Measurements from ENCODE around the gene MAPKBP1. TPM values are rescaled to one million over a fixed set of nuclear protein-coding genes. Genes with fewer than 3 reads are reported as not detected.

MAPKBP1 gene
- total RNA-seq, 2 donors from 2014 or later = 30.2 to 34.6 TPM

DNA sequence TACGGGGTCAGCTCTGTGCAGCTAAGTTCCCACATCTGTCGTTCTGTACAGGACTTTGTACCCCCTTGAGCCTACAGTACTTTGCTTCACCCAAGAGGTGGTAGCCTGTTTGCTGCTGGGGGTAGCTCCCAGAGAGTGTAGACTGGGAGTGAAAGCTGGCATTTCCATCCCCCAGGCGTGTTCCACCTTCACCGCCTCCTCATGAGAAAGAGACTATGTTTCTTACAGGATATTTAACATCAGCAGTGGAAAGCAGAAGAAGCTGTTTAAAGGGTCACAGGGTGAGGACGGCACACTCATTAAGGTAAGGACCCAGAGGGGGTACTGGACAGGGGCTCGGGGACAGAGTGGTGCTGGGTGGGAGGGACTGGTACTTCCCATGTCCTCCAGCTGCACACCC lies 43.5 kb downstream of the MAPKBP1 start:
- ATAC-seq (no peak), DNase-seq (no peak)
- Mint-ChIP-seq H3K36me3 (ENCODE audit: low read depth) (peaks cover 4% of the 10 kb centered on the region), H3K4me1 (peaks cover 5% of the 10 kb centered on the region), H3K27ac (no peak overlapping the region), H3K27me3 (no peaks in the 10 kb centered on the region), H3K4me3 (no peak overlapping the region)
- H3K9me3 ChIP-seq (ENCODE audit: control insufficient read depth, low read length, poor library complexity, severe bottlenecking) = no peaks in the 10 kb centered on the region

DNA sequence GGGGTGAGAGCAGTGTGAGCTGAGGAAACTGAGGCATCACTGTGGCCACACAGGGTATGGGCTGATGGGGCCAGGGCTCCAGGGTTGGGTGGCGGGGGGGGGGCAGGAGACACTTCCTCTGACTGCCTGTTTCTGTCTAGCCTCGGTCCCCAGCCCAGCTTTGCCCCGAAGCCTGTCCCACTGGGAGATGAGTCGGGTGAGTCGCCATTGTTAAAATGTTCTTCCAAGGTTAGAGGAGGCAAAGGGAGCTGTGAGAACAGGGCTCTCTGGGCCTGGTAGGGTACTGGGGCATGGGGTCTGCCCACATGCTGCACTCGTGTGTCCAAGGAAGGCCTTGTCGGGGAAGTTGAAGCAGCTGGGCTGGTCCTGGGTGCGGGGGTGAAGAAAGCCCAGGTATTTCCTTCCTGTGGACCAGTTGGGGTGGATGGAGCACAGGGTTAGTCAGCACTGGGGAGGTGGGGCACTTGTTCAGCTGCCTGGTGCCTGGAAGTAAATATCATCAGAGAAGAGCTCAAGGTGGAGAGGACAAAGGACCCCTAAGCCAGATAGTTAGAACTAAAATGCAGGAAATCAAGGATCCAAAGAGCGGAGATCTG lies 45.3 kb downstream of the MAPKBP1 start:
- no peak overlapping the region for H3K4me3 Mint-ChIP-seq
- DNase-seq (no peak), ATAC-seq (no peak)
- peak overlapping the region; percentile 29 for H3K27ac Mint-ChIP-seq
- peaks cover 3% of the 10 kb centered on the region for H3K4me1 Mint-ChIP-seq
- peaks cover 4% of the 10 kb centered on the region for H3K36me3 Mint-ChIP-seq (ENCODE audit: low read depth)
- H3K27me3 Mint-ChIP-seq = no peaks in the 10 kb centered on the region
- no peaks in the 10 kb centered on the region for H3K9me3 ChIP-seq (ENCODE audit: control insufficient read depth, low read length, poor library complexity, severe bottlenecking)

DNA sequence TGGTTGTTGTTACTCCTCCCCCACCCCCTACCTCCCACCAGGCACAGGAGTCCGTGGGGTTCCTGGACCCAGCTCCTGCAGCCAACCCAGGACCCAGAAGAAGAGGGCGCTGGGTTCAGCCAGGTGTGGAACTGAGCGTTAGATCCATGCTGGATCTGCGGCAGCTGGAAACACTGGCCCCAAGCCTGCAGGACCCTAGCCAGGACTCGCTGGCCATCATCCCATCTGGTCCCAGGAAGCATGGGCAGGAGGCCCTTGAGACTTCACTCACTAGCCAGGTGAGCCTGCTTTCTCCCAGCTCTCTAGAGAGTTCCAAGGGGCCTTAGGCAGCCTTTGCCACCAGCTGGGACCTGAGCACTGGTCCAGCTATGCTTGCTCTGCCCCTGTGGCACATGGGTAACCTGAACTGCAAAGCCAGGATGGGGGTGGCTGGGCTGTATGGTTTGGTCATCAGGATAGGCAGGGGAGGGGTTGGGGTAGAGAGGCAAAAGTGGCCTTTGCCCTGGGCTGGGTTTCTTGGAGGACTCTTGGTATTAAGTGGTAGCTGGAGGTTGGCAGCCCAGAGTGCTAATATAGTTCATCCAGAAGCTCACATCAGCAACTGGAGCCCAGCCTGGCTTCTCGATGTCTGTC lies 46.6 kb downstream of the MAPKBP1 start:
- DNase-seq (no peak), ATAC-seq (no peak)
- Mint-ChIP-seq H3K4me3 (no peak overlapping the region), H3K36me3 (ENCODE audit: low read depth) (peaks cover 4% of the 10 kb centered on the region), H3K27ac (no peak overlapping the region), H3K27me3 (no peaks in the 10 kb centered on the region), H3K4me1 (peaks cover 3% of the 10 kb centered on the region)
- no peaks in the 10 kb centered on the region for H3K9me3 ChIP-seq (ENCODE audit: control insufficient read depth, low read length, poor library complexity, severe bottlenecking)

DNA sequence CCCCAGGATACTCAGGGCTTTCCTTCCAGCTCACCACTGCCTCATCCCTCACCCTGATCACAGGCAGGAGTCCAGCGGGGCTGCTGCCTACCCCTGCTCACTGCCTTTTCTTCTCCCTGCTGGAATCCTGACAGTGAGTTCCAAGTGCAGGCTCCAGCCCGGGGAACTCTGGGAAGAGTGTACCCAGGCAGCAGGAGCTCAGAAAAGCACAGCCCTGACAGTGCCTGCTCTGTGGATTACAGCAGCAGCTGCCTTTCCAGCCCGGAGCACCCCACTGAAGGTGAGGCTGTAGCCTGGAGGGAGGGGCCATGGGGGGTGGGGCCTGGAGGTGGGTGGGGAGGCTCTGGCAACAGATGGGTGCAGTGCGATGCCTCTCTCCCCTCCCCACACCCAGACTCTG lies 47.5 kb downstream of the MAPKBP1 start:
- Mint-ChIP-seq H3K27me3 (no peaks in the 10 kb centered on the region), H3K36me3 (ENCODE audit: low read depth) (peaks cover 4% of the 10 kb centered on the region), H3K4me1 (peaks cover 6% of the 10 kb centered on the region), H3K4me3 (no peak overlapping the region), H3K27ac (no peak overlapping the region)
- H3K9me3 ChIP-seq (ENCODE audit: control insufficient read depth, low read length, poor library complexity, severe bottlenecking) = no peaks in the 10 kb centered on the region
- DNase-seq = no peak
- ATAC-seq = no peak

DNA sequence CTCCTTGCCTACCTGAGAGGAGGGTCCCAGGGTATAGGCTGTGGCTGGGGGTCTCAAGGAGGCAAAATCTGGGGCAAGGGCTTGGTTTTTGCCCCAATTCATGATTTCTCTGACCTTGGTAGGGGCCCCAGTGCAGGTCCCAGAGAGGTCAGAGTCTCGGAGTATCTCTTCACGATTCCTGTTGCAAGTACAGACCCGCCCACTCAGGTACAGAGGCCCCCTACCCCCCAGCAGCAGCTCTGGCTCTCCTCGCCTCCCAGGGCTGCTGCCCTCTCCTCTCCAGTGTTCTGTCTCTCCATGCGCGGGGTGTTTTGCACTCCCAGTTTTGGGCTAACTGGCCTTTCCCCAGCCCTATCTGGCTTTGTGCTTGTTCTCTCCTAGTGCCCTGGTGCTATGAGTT lies 48.2 kb downstream of the MAPKBP1 start:
- H3K4me3 Mint-ChIP-seq = no peak overlapping the region
- H3K4me1 Mint-ChIP-seq = peaks cover 6% of the 10 kb centered on the region
- DNase-seq (no peak), ATAC-seq (no peak)
- peaks cover 4% of the 10 kb centered on the region for H3K36me3 Mint-ChIP-seq (ENCODE audit: low read depth)
- H3K9me3 ChIP-seq (ENCODE audit: control insufficient read depth, low read length, poor library complexity, severe bottlenecking) = no peaks in the 10 kb centered on the region
- H3K27ac Mint-ChIP-seq = peak overlapping the region; percentile 53
- H3K27me3 Mint-ChIP-seq = no peaks in the 10 kb centered on the region

DNA sequence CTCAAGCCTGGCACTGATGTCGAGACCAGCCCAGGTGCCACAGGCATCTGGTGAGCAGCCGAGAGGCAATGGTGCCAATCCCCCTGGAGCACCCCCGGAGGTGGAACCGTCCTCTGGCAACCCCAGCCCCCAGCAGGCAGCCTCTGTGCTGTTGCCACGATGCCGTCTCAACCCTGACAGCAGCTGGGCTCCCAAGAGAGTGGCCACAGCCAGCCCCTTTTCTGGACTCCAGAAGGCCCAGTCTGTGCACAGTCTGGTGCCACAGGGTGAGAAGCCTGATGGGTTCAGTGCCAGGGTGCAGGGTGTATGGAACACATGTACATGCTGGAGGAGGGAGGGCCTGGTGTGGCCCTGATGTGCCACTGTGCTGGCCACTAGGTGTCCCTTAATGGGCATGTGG lies 48.7 kb downstream of the MAPKBP1 start:
- H3K4me1 Mint-ChIP-seq = peaks cover 10% of the 10 kb centered on the region
- H3K36me3 Mint-ChIP-seq (ENCODE audit: low read depth) = peaks cover 4% of the 10 kb centered on the region
- H3K27ac Mint-ChIP-seq = peak overlapping the region; percentile 53
- no peak for ATAC-seq
- no peak for DNase-seq
- H3K4me3 Mint-ChIP-seq = no peak overlapping the region
- no peaks in the 10 kb centered on the region for H3K9me3 ChIP-seq (ENCODE audit: control insufficient read depth, low read length, poor library complexity, severe bottlenecking)
- H3K27me3 Mint-ChIP-seq = no peaks in the 10 kb centered on the region

DNA sequence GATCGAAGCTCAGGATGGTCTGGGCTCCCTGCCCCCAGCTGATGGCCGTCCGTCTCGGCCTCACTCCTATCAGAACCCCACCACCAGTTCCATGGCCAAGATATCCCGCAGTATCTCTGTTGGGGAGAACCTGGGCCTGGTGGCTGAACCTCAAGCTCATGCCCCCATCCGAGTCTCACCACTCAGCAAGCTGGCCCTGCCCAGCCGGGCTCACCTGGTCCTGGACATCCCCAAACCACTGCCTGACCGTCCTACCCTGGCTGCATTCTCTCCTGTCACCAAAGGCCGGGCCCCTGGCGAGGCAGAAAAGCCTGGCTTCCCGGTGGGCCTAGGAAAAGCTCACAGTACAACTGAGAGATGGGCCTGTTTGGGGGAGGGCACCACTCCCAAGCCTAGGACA lies 49.2 kb downstream of the MAPKBP1 start:
- no peak for ATAC-seq
- no peak overlapping the region for H3K4me3 Mint-ChIP-seq
- H3K36me3 Mint-ChIP-seq (ENCODE audit: low read depth) = peaks cover 4% of the 10 kb centered on the region

DNA sequence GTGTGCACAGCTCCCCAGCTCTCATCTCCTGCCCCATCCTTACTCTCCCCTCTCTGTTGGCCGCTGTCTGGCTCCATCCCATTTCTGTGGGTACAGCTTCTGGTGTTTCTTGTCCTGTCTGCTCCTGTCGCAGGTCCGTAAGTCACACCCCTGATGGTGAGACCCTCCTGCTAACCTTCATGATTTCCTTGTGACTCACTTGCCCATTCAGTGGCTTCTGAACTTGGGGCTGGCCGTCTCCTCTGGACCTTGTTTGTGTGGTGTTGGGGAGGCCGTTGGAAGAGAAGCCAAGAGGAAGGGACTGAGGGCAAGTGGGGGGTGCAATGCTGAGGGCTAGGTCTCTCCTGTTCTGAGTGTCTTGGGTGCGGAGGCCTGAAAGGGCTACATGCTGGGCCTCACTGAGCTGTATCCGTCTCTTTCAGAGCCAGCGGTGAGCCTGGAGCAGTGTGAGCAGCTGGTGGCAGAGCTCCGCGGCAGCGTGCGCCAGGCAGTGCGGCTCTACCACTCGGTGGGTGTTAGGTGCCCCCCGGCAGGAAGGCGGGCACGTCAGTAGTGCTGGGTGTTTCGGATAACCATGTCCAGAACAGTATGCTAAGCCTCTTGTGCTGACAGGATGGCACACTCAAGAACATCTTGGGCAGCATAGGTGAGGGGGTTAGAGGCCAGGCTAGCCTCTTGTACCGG lies 49.9 kb downstream of the MAPKBP1 start:
- H3K9me3 ChIP-seq (ENCODE audit: control insufficient read depth, low read length, poor library complexity, severe bottlenecking) = no peaks in the 10 kb centered on the region
- ATAC-seq = no peak
- no peak for DNase-seq
- peaks cover 4% of the 10 kb centered on the region for H3K36me3 Mint-ChIP-seq (ENCODE audit: low read depth)
- no peak overlapping the region for H3K4me3 Mint-ChIP-seq
- H3K4me1 Mint-ChIP-seq = peaks cover 18% of the 10 kb centered on the region
- H3K27ac Mint-ChIP-seq = peak overlapping the region; percentile 14
- no peaks in the 10 kb centered on the region for H3K27me3 Mint-ChIP-seq

More for the DNA sequence above, 49.2 kb downstream of the MAPKBP1 start:
- H3K27ac Mint-ChIP-seq = peak overlapping the region; percentile 14
- no peak for DNase-seq
- H3K4me1 Mint-ChIP-seq = peaks cover 12% of the 10 kb centered on the region
- H3K27me3 Mint-ChIP-seq = no peaks in the 10 kb centered on the region
- H3K9me3 ChIP-seq (ENCODE audit: control insufficient read depth, low read length, poor library complexity, severe bottlenecking) = no peaks in the 10 kb centered on the region

DNA sequence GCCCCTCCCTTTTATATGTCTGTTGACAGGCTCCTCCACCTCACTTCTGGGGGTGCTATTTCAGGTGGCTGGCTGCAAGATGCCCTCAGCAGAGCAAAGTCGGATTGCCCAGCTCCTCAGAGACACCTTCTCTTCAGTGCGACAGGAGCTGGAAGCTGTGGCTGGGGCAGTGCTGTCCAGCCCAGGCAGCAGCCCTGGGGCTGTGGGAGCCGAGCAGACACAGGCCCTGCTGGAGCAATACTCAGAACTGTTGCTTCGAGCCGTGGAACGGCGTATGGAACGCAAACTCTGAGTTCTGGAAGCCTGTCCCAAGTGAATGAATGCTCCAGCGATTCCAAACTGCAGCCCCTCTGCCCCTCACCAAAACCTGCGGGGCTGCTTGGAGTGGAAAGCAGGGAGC lies 50.9 kb downstream of the MAPKBP1 start:
- H3K4me3 Mint-ChIP-seq = no peak overlapping the region
- no peak for ATAC-seq

DNA sequence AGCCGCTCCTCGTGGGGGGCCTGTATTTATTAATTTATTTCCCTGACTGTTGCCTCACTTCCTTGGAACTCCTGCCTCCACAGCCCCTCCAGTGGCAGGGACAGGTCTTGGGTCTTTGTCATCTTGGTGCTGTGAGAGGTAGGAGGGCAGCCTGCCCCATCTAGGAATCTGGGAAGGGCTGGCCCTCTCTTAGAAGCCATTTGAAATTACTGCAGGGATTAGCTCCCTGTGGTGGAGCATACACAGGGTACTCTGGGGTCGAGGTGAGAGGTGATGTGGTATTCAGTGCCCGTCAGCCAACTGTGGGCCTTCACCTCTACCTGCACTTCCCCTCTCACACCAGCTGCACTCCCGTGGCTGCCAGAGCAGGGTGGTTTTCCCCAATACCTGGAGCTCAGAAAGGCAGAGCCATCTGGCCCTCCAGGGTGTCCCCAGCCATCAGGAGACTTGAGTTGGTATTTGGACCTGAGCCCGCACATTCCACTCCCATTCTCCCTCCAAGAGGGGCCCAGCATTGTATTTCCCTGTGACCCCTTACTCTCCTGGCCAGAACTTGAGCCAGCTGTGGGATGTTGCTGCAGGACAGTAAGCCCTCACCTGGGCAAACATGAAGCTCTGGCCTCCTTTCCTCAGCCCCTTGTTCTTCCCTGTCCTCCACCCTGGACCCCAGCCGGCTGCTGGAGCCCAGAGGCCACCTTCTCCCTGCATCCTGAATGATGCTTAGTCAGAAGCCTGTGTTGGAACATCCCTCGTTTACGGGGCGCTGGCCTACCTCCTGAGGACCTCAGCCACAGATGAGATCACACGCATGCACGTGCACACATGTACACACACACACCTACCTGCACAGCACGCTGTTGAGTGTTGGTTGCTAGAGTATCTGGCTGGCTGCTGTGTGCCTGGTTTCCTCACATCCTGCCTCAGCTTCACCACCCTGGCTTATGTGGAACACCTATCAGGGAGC lies 51.6 kb downstream of the MAPKBP1 start:
- Mint-ChIP-seq H3K4me3 (peak overlapping the region; percentile 86), H3K27ac (peak overlapping the region; percentile 89), H3K4me1 (peaks cover 22% of the 10 kb centered on the region), H3K36me3 (ENCODE audit: low read depth) (no peaks in the 10 kb centered on the region), H3K27me3 (no peaks in the 10 kb centered on the region)
- DNase-seq (no peak), ATAC-seq (no peak)
- H3K9me3 ChIP-seq (ENCODE audit: control insufficient read depth, low read length, poor library complexity, severe bottlenecking) = no peaks in the 10 kb centered on the region

More for the DNA sequence above, 50.9 kb downstream of the MAPKBP1 start:
- Mint-ChIP-seq H3K4me1 (peaks cover 20% of the 10 kb centered on the region), H3K36me3 (ENCODE audit: low read depth) (no peaks in the 10 kb centered on the region), H3K27ac (no peak overlapping the region), H3K27me3 (no peaks in the 10 kb centered on the region)
- no peaks in the 10 kb centered on the region for H3K9me3 ChIP-seq (ENCODE audit: control insufficient read depth, low read length, poor library complexity, severe bottlenecking)
- DNase-seq = no peak

DNA sequence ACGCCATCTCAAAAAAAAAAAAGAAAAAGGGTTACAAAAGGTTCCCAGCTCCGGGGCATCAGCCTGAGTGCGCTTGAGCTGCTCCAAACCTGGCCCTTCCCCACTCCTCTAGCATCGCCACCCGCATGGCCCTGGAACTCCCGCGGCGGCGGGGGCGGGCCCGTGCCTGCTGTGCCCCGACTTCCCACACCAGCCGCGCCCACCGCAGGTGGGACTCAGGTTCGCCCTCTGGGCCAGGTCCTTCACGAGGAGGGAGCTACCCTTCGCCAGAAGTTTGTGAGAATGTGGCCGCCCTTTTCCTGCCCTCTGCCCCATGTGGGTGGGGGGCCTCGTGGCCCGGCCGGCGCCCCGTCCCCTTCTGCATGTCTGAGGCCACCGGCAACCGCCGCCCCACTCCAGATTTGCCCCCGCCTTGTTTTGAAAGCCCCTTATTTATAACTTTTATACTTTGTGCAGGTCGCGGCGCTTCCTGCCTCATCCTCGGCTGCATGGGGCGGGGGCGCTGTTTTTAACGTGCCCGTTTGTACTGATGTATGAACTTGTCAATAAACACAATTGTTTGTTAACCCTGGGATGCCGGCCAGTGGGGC lies 53.1 kb downstream of the MAPKBP1 start:
- DNase-seq = peak; percentile 15 to 46 (median 46)

DNA sequence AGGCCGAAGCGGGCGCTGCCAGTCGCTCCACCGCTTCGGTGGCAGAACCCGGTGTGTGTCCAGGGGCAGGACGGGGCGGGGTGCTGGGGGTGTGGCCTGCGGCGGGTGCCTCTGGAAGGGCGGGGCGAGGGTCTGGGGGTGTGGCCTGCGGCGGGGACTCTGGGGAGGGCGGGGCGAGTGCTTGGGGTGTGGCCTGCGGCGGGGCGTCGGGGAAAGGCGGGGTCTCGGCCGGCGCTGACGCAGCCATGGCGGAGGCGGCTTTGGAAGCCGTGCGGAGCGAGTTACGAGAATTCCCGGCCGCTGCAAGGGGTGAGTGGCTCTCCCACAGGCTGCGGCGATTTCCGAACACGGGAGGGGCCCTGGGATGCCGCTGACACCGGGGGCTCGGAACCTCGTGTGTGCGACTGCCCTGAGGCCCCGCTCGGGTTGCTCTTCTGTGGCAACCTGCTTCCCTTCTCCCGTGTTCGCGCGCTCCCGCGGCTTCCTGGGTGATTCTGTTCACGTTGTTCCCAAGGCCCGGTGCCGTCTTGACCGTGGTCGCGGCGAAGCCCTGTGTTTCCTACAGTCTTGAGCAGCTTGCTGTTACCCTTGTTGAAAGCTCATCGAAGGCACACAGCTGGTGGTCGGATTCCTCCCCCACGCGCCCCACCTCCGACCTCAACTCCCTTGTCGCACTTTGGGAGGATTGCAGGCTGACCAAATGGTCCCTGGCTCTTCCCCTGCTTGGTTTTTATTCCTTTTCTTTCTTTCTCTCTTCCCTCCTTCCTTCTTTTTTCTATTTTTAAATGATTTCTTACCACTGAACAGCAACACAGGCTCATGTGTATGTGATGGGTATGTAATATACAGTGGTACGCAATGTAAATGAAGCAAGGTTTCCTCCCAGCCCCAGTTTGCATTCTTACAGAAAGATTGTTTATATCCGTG lies 53.9 kb downstream of the MAPKBP1 start, which contains the start of gene JMJD7:
Gene JMJD7, plus strand, starts transcription at position 213 of the 927 bp plus-strand sequence. Its CDS starts 33 bp downstream, at position 246.
- H3K4me3 Mint-ChIP-seq = peak within 1 kb of the TSS; percentile 100
- peak; percentile 95 for ATAC-seq
- peaks cover 38% of the 10 kb centered on the region for H3K4me1 Mint-ChIP-seq
- peak; percentile 94 to 99 (median 95) for DNase-seq
- H3K27me3 Mint-ChIP-seq = no peaks in the 10 kb centered on the region
- no peaks in the 10 kb centered on the region for H3K9me3 ChIP-seq (ENCODE audit: control insufficient read depth, low read length, poor library complexity, severe bottlenecking)
- peak within 1 kb of the TSS; percentile 96 for H3K27ac Mint-ChIP-seq
- H3K36me3 Mint-ChIP-seq (ENCODE audit: low read depth) = no peaks in the 10 kb centered on the region

More for the DNA sequence above, 53.1 kb downstream of the MAPKBP1 start:
- Mint-ChIP-seq H3K4me1 (peaks cover 32% of the 10 kb centered on the region), H3K36me3 (ENCODE audit: low read depth) (no peaks in the 10 kb centered on the region), H3K27me3 (no peaks in the 10 kb centered on the region), H3K27ac (peak overlapping the region; percentile 96), H3K4me3 (peak overlapping the region; percentile 100)
- no peaks in the 10 kb centered on the region for H3K9me3 ChIP-seq (ENCODE audit: control insufficient read depth, low read length, poor library complexity, severe bottlenecking)
- peak; percentile 10 for ATAC-seq

All from T-helper 17 cell (primary cell).